Uterus (tissue), 2 donors: ENCODE data around the gene LMAN2L.

Experiments
- POLR2A ChIP-seq, 2 donors: fragments of 450-650 bp; IDR thresholded peaks; one replicate each; pipeline ENCODE4 v1.6.1; 2016; ENCODE audit warnings: antibody characterized with exemption in 2 of 2, mild to moderate bottlenecking in 1 of 2, moderate library complexity in 1 of 2
- TF ChIP-seq, protein P1 (sequence below), 4 experiments: fragments of 200-600 bp in 2 of 4; fragments of 450-650 bp in 2 of 4; sonication (generic) in 2 of 4; IDR thresholded peaks; one replicate each; pipeline ENCODE4 v1.5.1; 2016 to 2019; ENCODE audit warnings: antibody characterized with exemption in 4 of 4, mild to moderate bottlenecking in 2 of 4, moderate library complexity in 1 of 4

DNA sequence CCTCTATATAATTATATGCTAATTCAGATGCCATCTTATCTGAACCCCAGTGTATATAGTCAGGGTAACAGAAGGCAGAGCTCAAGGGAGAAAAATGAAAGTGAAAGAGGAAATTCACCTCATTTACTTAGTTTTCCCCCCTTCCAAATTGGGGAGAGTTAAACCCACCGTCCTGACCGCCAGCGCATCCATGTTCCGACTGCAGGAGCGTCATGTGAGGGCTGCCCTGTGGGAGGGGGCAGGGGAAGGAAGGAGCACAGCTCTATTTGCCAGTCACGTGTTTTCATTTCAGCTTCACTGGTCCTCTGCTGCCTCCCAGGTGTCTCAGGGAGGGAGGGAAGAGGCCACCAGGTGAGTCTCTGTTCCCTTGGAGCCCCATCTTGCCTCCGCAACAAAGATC is 34.1 kb upstream of the LMAN2L start:
- TF ChIP-seq, protein P1, sequence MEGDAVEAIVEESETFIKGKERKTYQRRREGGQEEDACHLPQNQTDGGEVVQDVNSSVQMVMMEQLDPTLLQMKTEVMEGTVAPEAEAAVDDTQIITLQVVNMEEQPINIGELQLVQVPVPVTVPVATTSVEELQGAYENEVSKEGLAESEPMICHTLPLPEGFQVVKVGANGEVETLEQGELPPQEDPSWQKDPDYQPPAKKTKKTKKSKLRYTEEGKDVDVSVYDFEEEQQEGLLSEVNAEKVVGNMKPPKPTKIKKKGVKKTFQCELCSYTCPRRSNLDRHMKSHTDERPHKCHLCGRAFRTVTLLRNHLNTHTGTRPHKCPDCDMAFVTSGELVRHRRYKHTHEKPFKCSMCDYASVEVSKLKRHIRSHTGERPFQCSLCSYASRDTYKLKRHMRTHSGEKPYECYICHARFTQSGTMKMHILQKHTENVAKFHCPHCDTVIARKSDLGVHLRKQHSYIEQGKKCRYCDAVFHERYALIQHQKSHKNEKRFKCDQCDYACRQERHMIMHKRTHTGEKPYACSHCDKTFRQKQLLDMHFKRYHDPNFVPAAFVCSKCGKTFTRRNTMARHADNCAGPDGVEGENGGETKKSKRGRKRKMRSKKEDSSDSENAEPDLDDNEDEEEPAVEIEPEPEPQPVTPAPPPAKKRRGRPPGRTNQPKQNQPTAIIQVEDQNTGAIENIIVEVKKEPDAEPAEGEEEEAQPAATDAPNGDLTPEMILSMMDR (IDR thresholded peaks at IDR 0.05) = no peak
- TF ChIP-seq POLR2A (IDR thresholded peaks at IDR 0.05) = no peak
